ENCODE data around the gene TEX48. TPM values are rescaled to one million over a fixed set of nuclear protein-coding genes. Genes with fewer than 3 reads are reported as not detected.

The TEX48 gene
- total and polyA plus RNA-seq, 7 donors: not detected

- no peak for TF ChIP-seq CTCF (IDR thresholded peaks at IDR 0.05)
- intact Hi-C loops (cut with DNase I): no loop called here
- Histone ChIP-seq H3K27ac (no peak overlapping the region), H3K9me3 (no peaks in the 10 kb centered on the region), H3K4me1 (no peaks in the 10 kb centered on the region), H3K36me3 (ENCODE audit: insufficient read depth in 1 of 2, low read depth in 1 of 2) (no peaks in the 10 kb centered on the region), H3K4me3 (no peak overlapping the region), H3K27me3 (ENCODE audit: insufficient read depth in 3 of 3, low read length in 2 of 3) (peaks cover 0 to 4% (median 3%) of the 10 kb centered on the region in 3 donors)
- WGBS, 3 donors: 96 to 97% (median 96%) methylated on average over 3 of the region's 3 CpGs
- ATAC-seq (no peak), DNase-seq (no peak)
Measured at GRCh38 chr9:114724744-114725143, 42.8 kb upstream of the TEX48 start.

- H3K4me3 ChIP-seq: no peak overlapping the region
- intact Hi-C loops (cut with DNase I): no loop called here
- WGBS, 3 donors: 97 to 98% (median 97%) methylated on average over 1 of the region's 1 CpG
Measured at GRCh38 chr9:114723931-114724330, 41.9 kb upstream of the TEX48 start.

GRCh38 chr9:114722937-114723620, 41.1 kb upstream of the TEX48 start:
- WGBS, 3 donors: 18 to 28% (median 25%) methylated on average over 7 of the region's 7 CpGs
- no peaks in the 10 kb centered on the region for H3K9me3 ChIP-seq
- DNase-seq: no peak
- no peak overlapping the region for H3K4me3 ChIP-seq
- H3K27me3 ChIP-seq (ENCODE audit: insufficient read depth in 3 of 3, low read length in 2 of 3): peaks cover 0 to 4% (median 3%) of the 10 kb centered on the region in 3 donors
- intact Hi-C loops (cut with DNase I): no loop called here
- no peak for ATAC-seq
- no peaks in the 10 kb centered on the region for H3K36me3 ChIP-seq (ENCODE audit: insufficient read depth in 1 of 2, low read depth in 1 of 2)
- H3K27ac ChIP-seq: no peak overlapping the region
- no peaks in the 10 kb centered on the region for H3K4me1 ChIP-seq
- TF ChIP-seq CTCF (IDR thresholded peaks at IDR 0.05): no peak

More at GRCh38 chr9:114723931-114724330, 41.9 kb upstream of the TEX48 start:
- Histone ChIP-seq H3K36me3 (ENCODE audit: insufficient read depth in 1 of 2, low read depth in 1 of 2) (no peaks in the 10 kb centered on the region), H3K27ac (no peak overlapping the region), H3K27me3 (ENCODE audit: insufficient read depth in 3 of 3, low read length in 2 of 3) (peaks cover 0 to 4% (median 3%) of the 10 kb centered on the region in 3 donors), H3K4me1 (no peaks in the 10 kb centered on the region), H3K9me3 (no peaks in the 10 kb centered on the region)
- ATAC-seq (no peak), DNase-seq (no peak)
- TF ChIP-seq CTCF (IDR thresholded peaks at IDR 0.05): no peak

GRCh38 chr9:114722081-114722621, 40.2 kb upstream of the TEX48 start:
- intact Hi-C loops (cut with DNase I): no loop called here
- Histone ChIP-seq H3K36me3 (ENCODE audit: insufficient read depth in 1 of 2, low read depth in 1 of 2) (no peaks in the 10 kb centered on the region), H3K27ac (no peak overlapping the region), H3K4me3 (no peak overlapping the region), H3K27me3 (ENCODE audit: insufficient read depth in 3 of 3, low read length in 2 of 3) (peaks cover 0 to 7% (median 4%) of the 10 kb centered on the region in 3 donors), H3K9me3 (no peaks in the 10 kb centered on the region), H3K4me1 (no peaks in the 10 kb centered on the region)
- no peak for DNase-seq
- TF ChIP-seq CTCF (IDR thresholded peaks at IDR 0.05): no peak
- ATAC-seq: no peak
- WGBS, 3 donors: 66 to 80% (median 70%) methylated on average over 7 of the region's 7 CpGs
